ENCODE data around the gene NDUFC1. TPM values are rescaled to one million over a fixed set of nuclear protein-coding genes. Genes with fewer than 3 reads are reported as not detected.

Gene NDUFC1
- total RNA-seq, 1 experiment from 2014 or later: 59.1 TPM

DNA sequence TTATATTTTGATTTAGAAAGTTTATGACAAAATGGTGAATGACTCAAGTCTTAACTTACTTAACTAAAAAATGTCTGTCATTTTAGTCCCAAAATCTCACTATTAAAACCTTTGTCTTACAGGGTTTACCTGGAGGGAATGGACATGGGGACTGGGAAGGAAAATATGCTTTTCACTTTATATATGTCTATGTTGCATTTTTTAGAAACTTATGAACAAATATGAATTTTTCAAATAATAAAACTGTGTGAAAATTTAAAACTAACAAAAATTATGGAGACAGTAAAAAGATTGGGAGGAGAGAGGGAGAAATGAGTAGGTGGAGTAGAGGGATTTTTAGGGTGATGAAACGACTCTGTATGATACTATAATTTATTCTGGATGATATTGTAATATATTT is 28.4 kb downstream of the NDUFC1 start:
- H3K9ac ChIP-seq (ENCODE audit: extremely low read depth, insufficient read length, low read length): no peak overlapping the region
- Mint-ChIP-seq H3K4me3 (no peak overlapping the region), H3K4me1 (peaks cover 3% of the 10 kb centered on the region in 2 experiments), H3K9me3 (no peaks in the 10 kb centered on the region), H3K27ac (no peak overlapping the region), H3K27me3 (ENCODE audit: low read depth) (peaks cover 15% of the 10 kb centered on the region), H3K36me3 (ENCODE audit: insufficient read depth in 1 of 3, low read depth in 3 of 3) (no peaks in the 10 kb centered on the region)
- H2BK12ac ChIP-seq (ENCODE audit: insufficient read length, low read depth, low read length): no peak overlapping the region
- peaks cover 4% of the 10 kb centered on the region; the same call in 1 of the 2 replicates for H3K27me3 ChIP-seq (ENCODE audit: insufficient read depth, low read length)
- no peak for DNase-seq
- H4K20me1 ChIP-seq (ENCODE audit: control insufficient read depth, insufficient read depth, insufficient read length): no peaks in the 10 kb centered on the region
- H2BK5ac ChIP-seq (ENCODE audit: insufficient read length, low read length): no peak overlapping the region
- TF ChIP-seq CTCF (conservative IDR thresholded peaks at IDR 0.05): no peak
- H3K14ac ChIP-seq (ENCODE audit: insufficient read depth, low read length): no peak overlapping the region
- no peak overlapping the region for H3K27ac ChIP-seq (ENCODE audit: insufficient read length, low read depth, low read length)
- no peak overlapping the region for H4K8ac ChIP-seq (replicated peaks; ENCODE audit: insufficient read length, low read depth, low read length)
- no peaks in the 10 kb centered on the region for H3K79me1 ChIP-seq (ENCODE audit: insufficient read depth, low read depth, low read length, poor library complexity, severe bottlenecking)
- H3K23me2 ChIP-seq (ENCODE audit: insufficient read length, low read depth, low read length, poor library complexity, severe bottlenecking): no peaks in the 10 kb centered on the region
- no peak overlapping the region for H2BK120ac ChIP-seq (ENCODE audit: low read depth, low read length, poor library complexity, severe bottlenecking)
- no peaks in the 10 kb centered on the region for H3K4me1 ChIP-seq (ENCODE audit: insufficient read depth, low read length)
- no peak overlapping the region for H3K4ac ChIP-seq (ENCODE audit: low read depth, low read length)
- 100% methylated on average over 1 of the region's 1 CpG for WGBS (ENCODE audit: extremely low coverage, insufficient read length, low lambda C conversion rate)
- no peak overlapping the region for H2BK20ac ChIP-seq (ENCODE audit: low read depth, low read length, poor library complexity, severe bottlenecking)
- H3K4me2 ChIP-seq (ENCODE audit: insufficient read depth, insufficient read length, low read length): no peak overlapping the region
- H3T11ph ChIP-seq (ENCODE audit: low read length): no peak overlapping the region
- no peak overlapping the region for H2AFZ ChIP-seq (ENCODE audit: low read length)
- no peak overlapping the region for H2BK15ac ChIP-seq (ENCODE audit: low read depth, low read length)
- no peaks in the 10 kb centered on the region for H3K79me2 ChIP-seq (ENCODE audit: insufficient read depth, low read length)
- no peak overlapping the region for H3K23ac ChIP-seq (ENCODE audit: insufficient read length, low read depth, low read length)
- H4K5ac ChIP-seq (ENCODE audit: insufficient read length, low read depth, low read length): no peak overlapping the region
- no peak overlapping the region for H2AK5ac ChIP-seq (ENCODE audit: insufficient read length, low read length)
- no peak overlapping the region for H4K91ac ChIP-seq (ENCODE audit: insufficient read length, low read depth, low read length)
- H3K18ac ChIP-seq (ENCODE audit: insufficient read length, low read depth, low read length): no peak overlapping the region
- no peaks in the 10 kb centered on the region for H3K9me3 ChIP-seq (ENCODE audit: control insufficient read depth, low read depth, low read length)
- no peak overlapping the region for H3K56ac ChIP-seq (ENCODE audit: insufficient read length, low read depth, low read length)

All from H9 (cell line).